Measurements from ENCODE around the gene BID. TPM values are rescaled to one million over a fixed set of nuclear protein-coding genes. Genes with fewer than 3 reads are reported as not detected.
A peak's percentile ranks its signal among the peaks of the same experiment; 100 is the strongest.

BID gene
- total RNA-seq, 1 donor from 2014 or later, result 36.4 TPM

- Mint-ChIP-seq H3K4me3 (no peak overlapping the region), H3K9me3 (no peaks in the 10 kb centered on the region), H3K27ac (peak overlapping the region; percentile 51), H3K27me3 (no peaks in the 10 kb centered on the region), H3K4me1 (ENCODE audit: unreplicated experiment) (peaks cover 25% of the 10 kb centered on the region), H3K36me3 (peaks cover 9% of the 10 kb centered on the region)
- DNase-seq (ENCODE audit: extremely low spot score, unreplicated experiment), result no peak
- TF ChIP-seq, protein P1, sequence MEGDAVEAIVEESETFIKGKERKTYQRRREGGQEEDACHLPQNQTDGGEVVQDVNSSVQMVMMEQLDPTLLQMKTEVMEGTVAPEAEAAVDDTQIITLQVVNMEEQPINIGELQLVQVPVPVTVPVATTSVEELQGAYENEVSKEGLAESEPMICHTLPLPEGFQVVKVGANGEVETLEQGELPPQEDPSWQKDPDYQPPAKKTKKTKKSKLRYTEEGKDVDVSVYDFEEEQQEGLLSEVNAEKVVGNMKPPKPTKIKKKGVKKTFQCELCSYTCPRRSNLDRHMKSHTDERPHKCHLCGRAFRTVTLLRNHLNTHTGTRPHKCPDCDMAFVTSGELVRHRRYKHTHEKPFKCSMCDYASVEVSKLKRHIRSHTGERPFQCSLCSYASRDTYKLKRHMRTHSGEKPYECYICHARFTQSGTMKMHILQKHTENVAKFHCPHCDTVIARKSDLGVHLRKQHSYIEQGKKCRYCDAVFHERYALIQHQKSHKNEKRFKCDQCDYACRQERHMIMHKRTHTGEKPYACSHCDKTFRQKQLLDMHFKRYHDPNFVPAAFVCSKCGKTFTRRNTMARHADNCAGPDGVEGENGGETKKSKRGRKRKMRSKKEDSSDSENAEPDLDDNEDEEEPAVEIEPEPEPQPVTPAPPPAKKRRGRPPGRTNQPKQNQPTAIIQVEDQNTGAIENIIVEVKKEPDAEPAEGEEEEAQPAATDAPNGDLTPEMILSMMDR (conservative IDR thresholded peaks at IDR 0.05), result no peak
These were observed 34.6 kb upstream of the BID start for GRCh38 chr22:17808693-17809403.

GRCh38 chr22:17807578-17808410 is 33.5 kb upstream of the BID start:
- DNase-seq (ENCODE audit: extremely low spot score, unreplicated experiment), result no peak
- Mint-ChIP-seq H3K4me1 (ENCODE audit: unreplicated experiment) (peaks cover 29% of the 10 kb centered on the region), H3K4me3 (no peak overlapping the region), H3K27ac (peak overlapping the region; percentile 51), H3K9me3 (no peaks in the 10 kb centered on the region), H3K27me3 (no peaks in the 10 kb centered on the region), H3K36me3 (peaks cover 13% of the 10 kb centered on the region)
- TF ChIP-seq, protein P1 (conservative IDR thresholded peaks at IDR 0.05), result no peak

DNA sequence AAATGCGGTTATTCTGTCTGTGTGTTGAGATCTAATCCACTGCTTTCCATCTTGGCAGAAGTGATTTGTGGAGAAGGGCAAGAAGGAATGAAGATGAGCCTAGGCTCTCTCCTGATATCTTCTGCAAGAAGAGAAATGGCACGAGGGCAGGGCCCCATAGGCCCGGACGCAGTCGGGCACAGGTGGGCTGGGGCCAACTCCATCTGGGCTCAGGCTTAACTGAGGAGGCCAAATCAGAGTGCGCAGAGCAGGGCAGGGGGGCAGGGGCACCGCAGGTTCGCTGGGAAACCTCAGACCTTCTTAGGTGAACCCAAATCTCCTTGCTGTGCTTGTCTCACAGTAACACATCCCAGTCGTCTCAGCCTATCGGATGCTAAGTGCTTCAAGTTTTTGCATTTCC is 32.8 kb upstream of the BID start:
- TF ChIP-seq, protein P1 (conservative IDR thresholded peaks at IDR 0.05), result no peak
- Mint-ChIP-seq H3K9me3 (no peaks in the 10 kb centered on the region), H3K4me1 (ENCODE audit: unreplicated experiment) (peaks cover 29% of the 10 kb centered on the region), H3K27ac (no peak overlapping the region), H3K4me3 (no peak overlapping the region), H3K27me3 (no peaks in the 10 kb centered on the region), H3K36me3 (peaks cover 13% of the 10 kb centered on the region)
- DNase-seq (ENCODE audit: extremely low spot score, unreplicated experiment), result no peak

- DNase-seq (ENCODE audit: extremely low spot score, unreplicated experiment), result no peak
- H3K9me3 Mint-ChIP-seq, result no peaks in the 10 kb centered on the region
These were observed 32.2 kb upstream of the BID start for GRCh38 chr22:17806437-17806836.

GRCh38 chr22:17804331-17805080 is 30.2 kb upstream of the BID start:
- H3K4me1 Mint-ChIP-seq (ENCODE audit: unreplicated experiment), result peaks cover 40% of the 10 kb centered on the region
- H3K4me3 Mint-ChIP-seq, result no peak overlapping the region
- DNase-seq (ENCODE audit: extremely low spot score, unreplicated experiment), result no peak
- peaks cover 13% of the 10 kb centered on the region for H3K36me3 Mint-ChIP-seq
- no peaks in the 10 kb centered on the region for H3K9me3 Mint-ChIP-seq
- H3K27me3 Mint-ChIP-seq, result no peaks in the 10 kb centered on the region
- H3K27ac Mint-ChIP-seq, result no peak overlapping the region
- TF ChIP-seq, protein P1 (conservative IDR thresholded peaks at IDR 0.05), result no peak

More at GRCh38 chr22:17806437-17806836, 32.2 kb upstream of the BID start:
- peaks cover 29% of the 10 kb centered on the region for H3K4me1 Mint-ChIP-seq (ENCODE audit: unreplicated experiment)
- H3K4me3 Mint-ChIP-seq, result no peak overlapping the region
- peaks cover 13% of the 10 kb centered on the region for H3K36me3 Mint-ChIP-seq
- peak overlapping the region; percentile 29 for H3K27ac Mint-ChIP-seq
- TF ChIP-seq, protein P1 (conservative IDR thresholded peaks at IDR 0.05), result no peak
- H3K27me3 Mint-ChIP-seq, result no peaks in the 10 kb centered on the region

All from type B pancreatic cell (in vitro differentiated cells).